NCI-H524 (cell line): ENCODE data around the gene PMVK.

Experiments
- DNase-seq, 2 experiments: peaks; one replicate each; lab custom pipeline; 2025; lab: John Stamatoyannopoulos, UW

Gene PMVK

GRCh38 chr1:154945962-154946850 lies 9.7 kb upstream of the PMVK start:
- no peak for DNase-seq

- DNase-seq = no peak
Observed at GRCh38 chr1:154945160-154945961, 8.8 kb upstream of the PMVK start.

GRCh38 chr1:154944401-154945159 lies 8.1 kb upstream of the PMVK start:
- DNase-seq = no peak

- peak; percentile 8 to 21 for DNase-seq
Observed at GRCh38 chr1:154943649-154944400, 7.3 kb upstream of the PMVK start.

- peak; percentile 94 to 96 for DNase-seq
Observed at GRCh38 chr1:154941333-154942013, 5.0 kb upstream of the PMVK start.

GRCh38 chr1:154940651-154941194 lies 4.2 kb upstream of the PMVK start:
- DNase-seq = peak; percentile 56 to 83

- no peak for DNase-seq
Observed at GRCh38 chr1:154940213-154940560, 3.7 kb upstream of the PMVK start.

GRCh38 chr1:154938604-154939399 lies 2.3 kb upstream of the PMVK start:
- DNase-seq = no peak

- no peak for DNase-seq
Observed at GRCh38 chr1:154937988-154938386, 1.5 kb upstream of the PMVK start.

- DNase-seq = peak; percentile 90 to 91
Observed at GRCh38 chr1:154937085-154937987, 817 bp upstream of the PMVK start.

- DNase-seq = no peak
Observed at GRCh38 chr1:154935749-154936554, 567 bp downstream of the PMVK start.

- no peak for DNase-seq
Observed at GRCh38 chr1:154934358-154934948, 2.1 kb downstream of the PMVK start.

- no peak for DNase-seq
Observed at GRCh38 chr1:154931940-154932487, 4.5 kb downstream of the PMVK start.

- no peak for DNase-seq
Observed at GRCh38 chr1:154926201-154926600, 10.3 kb downstream of the PMVK start.

GRCh38 chr1:154925335-154926170 lies 11.0 kb downstream of the PMVK start:
- DNase-seq = no peak

- DNase-seq = no peak
Observed at GRCh38 chr1:154923695-154924094, 12.8 kb downstream of the PMVK start.
